ENCODE data around the gene KIR2DL3. TPM values are rescaled to one million over a fixed set of nuclear protein-coding genes. Genes with fewer than 3 reads are reported as not detected.

KIR2DL3 gene
- total and polyA plus RNA-seq, 2 experiments from 2014 or later = not detected

DNA sequence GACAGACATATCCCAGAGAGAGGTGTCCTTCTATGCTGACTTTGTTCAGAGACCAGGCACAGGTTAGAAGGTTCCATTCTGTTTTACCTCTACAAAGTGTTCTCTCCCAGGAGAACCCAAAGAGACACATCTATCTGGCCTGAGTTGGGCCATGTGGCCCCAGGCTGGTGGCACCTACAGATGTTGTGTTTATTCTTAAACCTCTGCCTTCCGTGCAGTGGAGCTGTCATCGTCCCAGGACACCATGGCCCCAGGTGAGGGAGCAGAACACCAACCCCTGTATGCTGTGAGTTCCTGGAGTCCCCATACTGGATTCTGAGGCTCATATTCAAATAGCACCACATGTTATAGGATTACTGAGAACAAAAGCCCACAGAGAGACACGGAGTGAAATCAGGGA is 10.1 kb upstream of the KIR2DL3 start (continued):
- TF ChIP-seq, protein P1, sequence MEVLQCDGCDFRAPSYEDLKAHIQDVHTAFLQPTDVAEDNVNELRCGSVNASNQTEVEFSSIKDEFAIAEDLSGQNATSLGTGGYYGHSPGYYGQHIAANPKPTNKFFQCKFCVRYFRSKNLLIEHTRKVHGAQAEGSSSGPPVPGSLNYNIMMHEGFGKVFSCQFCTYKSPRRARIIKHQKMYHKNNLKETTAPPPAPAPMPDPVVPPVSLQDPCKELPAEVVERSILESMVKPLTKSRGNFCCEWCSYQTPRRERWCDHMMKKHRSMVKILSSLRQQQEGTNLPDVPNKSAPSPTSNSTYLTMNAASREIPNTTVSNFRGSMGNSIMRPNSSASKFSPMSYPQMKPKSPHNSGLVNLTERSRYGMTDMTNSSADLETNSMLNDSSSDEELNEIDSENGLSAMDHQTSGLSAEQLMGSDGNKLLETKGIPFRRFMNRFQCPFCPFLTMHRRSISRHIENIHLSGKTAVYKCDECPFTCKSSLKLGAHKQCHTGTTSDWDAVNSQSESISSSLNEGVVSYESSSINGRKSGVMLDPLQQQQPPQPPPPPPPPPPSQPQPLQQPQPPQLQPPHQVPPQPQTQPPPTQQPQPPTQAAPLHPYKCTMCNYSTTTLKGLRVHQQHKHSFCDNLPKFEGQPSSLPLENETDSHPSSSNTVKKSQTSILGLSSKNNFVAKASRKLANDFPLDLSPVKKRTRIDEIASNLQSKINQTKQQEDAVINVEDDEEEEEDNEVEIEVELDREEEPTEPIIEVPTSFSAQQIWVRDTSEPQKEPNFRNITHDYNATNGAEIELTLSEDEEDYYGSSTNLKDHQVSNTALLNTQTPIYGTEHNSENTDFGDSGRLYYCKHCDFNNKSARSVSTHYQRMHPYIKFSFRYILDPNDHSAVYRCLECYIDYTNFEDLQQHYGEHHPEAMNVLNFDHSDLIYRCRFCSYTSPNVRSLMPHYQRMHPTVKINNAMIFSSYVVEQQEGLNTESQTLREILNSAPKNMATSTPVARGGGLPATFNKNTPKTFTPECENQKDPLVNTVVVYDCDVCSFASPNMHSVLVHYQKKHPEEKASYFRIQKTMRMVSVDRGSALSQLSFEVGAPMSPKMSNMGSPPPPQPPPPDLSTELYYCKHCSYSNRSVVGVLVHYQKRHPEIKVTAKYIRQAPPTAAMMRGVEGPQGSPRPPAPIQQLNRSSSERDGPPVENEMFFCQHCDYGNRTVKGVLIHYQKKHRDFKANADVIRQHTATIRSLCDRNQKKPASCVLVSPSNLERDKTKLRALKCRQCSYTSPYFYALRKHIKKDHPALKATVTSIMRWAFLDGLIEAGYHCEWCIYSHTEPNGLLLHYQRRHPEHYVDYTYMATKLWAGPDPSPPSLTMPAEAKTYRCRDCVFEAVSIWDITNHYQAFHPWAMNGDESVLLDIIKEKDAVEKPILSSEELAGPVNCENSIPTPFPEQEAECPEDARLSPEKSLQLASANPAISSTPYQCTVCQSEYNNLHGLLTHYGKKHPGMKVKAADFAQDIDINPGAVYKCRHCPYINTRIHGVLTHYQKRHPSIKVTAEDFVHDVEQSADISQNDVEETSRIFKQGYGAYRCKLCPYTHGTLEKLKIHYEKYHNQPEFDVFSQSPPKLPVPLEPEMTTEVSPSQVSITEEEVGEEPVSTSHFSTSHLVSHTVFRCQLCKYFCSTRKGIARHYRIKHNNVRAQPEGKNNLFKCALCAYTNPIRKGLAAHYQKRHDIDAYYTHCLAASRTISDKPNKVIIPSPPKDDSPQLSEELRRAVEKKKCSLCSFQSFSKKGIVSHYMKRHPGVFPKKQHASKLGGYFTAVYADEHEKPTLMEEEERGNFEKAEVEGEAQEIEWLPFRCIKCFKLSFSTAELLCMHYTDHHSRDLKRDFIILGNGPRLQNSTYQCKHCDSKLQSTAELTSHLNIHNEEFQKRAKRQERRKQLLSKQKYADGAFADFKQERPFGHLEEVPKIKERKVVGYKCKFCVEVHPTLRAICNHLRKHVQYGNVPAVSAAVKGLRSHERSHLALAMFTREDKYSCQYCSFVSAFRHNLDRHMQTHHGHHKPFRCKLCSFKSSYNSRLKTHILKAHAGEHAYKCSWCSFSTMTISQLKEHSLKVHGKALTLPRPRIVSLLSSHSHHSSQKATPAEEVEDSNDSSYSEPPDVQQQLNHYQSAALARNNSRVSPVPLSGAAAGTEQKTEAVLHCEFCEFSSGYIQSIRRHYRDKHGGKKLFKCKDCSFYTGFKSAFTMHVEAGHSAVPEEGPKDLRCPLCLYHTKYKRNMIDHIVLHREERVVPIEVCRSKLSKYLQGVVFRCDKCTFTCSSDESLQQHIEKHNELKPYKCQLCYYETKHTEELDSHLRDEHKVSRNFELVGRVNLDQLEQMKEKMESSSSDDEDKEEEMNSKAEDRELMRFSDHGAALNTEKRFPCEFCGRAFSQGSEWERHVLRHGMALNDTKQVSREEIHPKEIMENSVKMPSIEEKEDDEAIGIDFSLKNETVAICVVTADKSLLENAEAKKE (CRISPR knock-in tag; IDR thresholded peaks at IDR 0.05) = no peak

DNA sequence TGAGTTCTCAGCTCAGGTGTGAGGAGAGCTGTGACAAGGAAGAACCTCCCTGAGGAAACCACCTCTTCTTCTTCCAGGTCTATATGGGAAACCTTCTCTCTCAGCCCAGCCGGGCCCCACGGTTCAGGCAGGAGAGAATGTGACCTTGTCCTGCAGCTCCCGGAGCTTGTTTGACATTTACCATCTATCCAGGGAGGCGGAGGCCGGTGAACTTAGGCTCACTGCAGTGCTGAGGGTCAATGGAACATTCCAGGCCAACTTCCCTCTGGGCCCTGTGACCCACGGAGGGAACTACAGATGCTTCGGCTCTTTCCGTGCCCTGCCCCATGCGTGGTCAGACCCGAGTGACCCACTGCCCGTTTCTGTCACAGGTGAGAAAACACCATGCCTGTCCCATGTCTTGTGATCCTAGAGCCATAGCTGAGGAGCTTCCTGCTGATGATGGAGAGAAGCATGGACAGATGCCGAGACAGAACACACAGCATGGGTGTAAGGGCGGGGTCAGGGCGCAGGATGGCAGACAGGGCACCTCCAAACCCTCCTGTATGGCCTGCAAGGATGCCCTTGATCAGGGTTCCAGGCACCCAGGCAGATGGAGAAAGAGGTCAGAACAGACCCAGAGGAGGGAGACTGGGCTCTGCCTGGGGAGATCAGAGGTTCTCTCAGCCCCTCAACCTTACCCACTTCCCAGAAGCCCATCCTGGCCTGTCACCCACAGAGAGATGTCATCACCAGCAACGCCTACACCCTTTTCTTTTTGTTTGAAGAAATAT is 8.7 kb upstream of the KIR2DL3 start:
- ATAC-seq = no peak
- Mint-ChIP-seq H3K36me3 (ENCODE audit: low read depth) (peaks cover 60% of the 10 kb centered on the region), H3K27ac (no peak overlapping the region), H3K27me3 (ENCODE audit: insufficient read depth, low read depth, poor library complexity) (peaks cover 10% of the 10 kb centered on the region), H3K4me1 (no peaks in the 10 kb centered on the region), H3K4me3 (no peak overlapping the region), H3K9me3 (peaks cover 98% of the 10 kb centered on the region)
- H3K27me3 ChIP-seq (ENCODE audit: insufficient read depth) = no peaks in the 10 kb centered on the region
- H3K4me2 ChIP-seq = no peak overlapping the region
- H3K4me1 ChIP-seq (ENCODE audit: insufficient read depth) = no peaks in the 10 kb centered on the region
- no peaks in the 10 kb centered on the region for H3F3A ChIP-seq (replicated peaks; ENCODE audit: low read depth)
- no peak overlapping the region for H3K27ac ChIP-seq (ENCODE audit: low read depth)
- no peaks in the 10 kb centered on the region for H4K20me1 ChIP-seq (replicated peaks; ENCODE audit: insufficient read depth)
- H3K36me3 ChIP-seq (ENCODE audit: insufficient read depth) = no peaks in the 10 kb centered on the region
- H2AFZ ChIP-seq = no peak overlapping the region
- H3K4me3 ChIP-seq = no peak overlapping the region
- DNase-seq (ENCODE audit: low spot score) = no peak
- H3K79me2 ChIP-seq (replicated peaks; ENCODE audit: insufficient read depth) = no peaks in the 10 kb centered on the region
- H3K9me2 ChIP-seq (ENCODE audit: insufficient read depth) = no peaks in the 10 kb centered on the region
- TF ChIP-seq, protein P1 (CRISPR knock-in tag; IDR thresholded peaks at IDR 0.05) = no peak
- TF ChIP-seq EZH2phosphoT487 (IDR thresholded peaks at IDR 0.05; ENCODE audit: unreplicated experiment) (no peak), NANOG (IDR thresholded peaks at IDR 0.05; ENCODE audit: borderline replicate concordance) (no peak), JUNB (IDR thresholded peaks at IDR 0.05; ENCODE audit: unreplicated experiment) (no peak), ZNF331 (CRISPR knock-in tag; IDR thresholded peaks at IDR 0.05; ENCODE audit: low read depth) (no peak), POLR2AphosphoS5 (IDR thresholded peaks at IDR 0.05; ENCODE audit: low read depth) (no peak)
- TF ChIP-seq, protein P2, sequence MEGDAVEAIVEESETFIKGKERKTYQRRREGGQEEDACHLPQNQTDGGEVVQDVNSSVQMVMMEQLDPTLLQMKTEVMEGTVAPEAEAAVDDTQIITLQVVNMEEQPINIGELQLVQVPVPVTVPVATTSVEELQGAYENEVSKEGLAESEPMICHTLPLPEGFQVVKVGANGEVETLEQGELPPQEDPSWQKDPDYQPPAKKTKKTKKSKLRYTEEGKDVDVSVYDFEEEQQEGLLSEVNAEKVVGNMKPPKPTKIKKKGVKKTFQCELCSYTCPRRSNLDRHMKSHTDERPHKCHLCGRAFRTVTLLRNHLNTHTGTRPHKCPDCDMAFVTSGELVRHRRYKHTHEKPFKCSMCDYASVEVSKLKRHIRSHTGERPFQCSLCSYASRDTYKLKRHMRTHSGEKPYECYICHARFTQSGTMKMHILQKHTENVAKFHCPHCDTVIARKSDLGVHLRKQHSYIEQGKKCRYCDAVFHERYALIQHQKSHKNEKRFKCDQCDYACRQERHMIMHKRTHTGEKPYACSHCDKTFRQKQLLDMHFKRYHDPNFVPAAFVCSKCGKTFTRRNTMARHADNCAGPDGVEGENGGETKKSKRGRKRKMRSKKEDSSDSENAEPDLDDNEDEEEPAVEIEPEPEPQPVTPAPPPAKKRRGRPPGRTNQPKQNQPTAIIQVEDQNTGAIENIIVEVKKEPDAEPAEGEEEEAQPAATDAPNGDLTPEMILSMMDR (conservative IDR thresholded peaks at IDR 0.05; ENCODE audit: low read depth in 2 of 2) = no peak

Data from GM23338 (cell line).